Measurements from ENCODE around the gene MRPL30. TPM values are rescaled to one million over a fixed set of nuclear protein-coding genes. Genes with fewer than 3 reads are reported as not detected.

The MRPL30 gene
- total and polyA plus RNA-seq, 2 donors (not counting 1 experiment from before 2014, with no cell fraction given), result 4.7 to 18.5 TPM

- Histone ChIP-seq H3K9me3 (ENCODE audit: control extremely low read depth in 1 of 3, control insufficient read depth in 2 of 3, insufficient read depth in 1 of 3, low read length in 2 of 3) (no peaks in the 10 kb centered on the region), H3K4me3 (ENCODE audit: control extremely low read depth in 1 of 5, extremely low read depth in 1 of 5, insufficient read depth in 1 of 5, low read depth in 2 of 5, low read length in 4 of 5) (no peak overlapping the region), H3K4me2 (replicated peaks; ENCODE audit: low read depth, low read length, poor library complexity, severe bottlenecking) (no peak overlapping the region), H3K79me2 (ENCODE audit: control insufficient read depth, insufficient read depth, low read length) (peaks cover 28% of the 10 kb centered on the region), H3K36me3 (replicated peaks in 1 of 2; ENCODE audit: control extremely low read depth in 1 of 2, control insufficient read depth in 1 of 2, extremely low read depth in 1 of 2, insufficient read depth in 2 of 2, low read length in 1 of 2) (peaks cover 8 to 9% of the 10 kb centered on the region in 2 experiments), H3K27ac (ENCODE audit: low read length in 2 of 2) (peak overlapping the region in 1 of 2 donors; percentile 66), H3K4me1 (ENCODE audit: control insufficient read depth in 2 of 2, insufficient read depth in 2 of 2, low read length in 2 of 2) (peaks cover 21 to 22% of the 10 kb centered on the region in 2 donors), H3K27me3 (replicated peaks in 1 of 4; ENCODE audit: control extremely low read depth in 1 of 4, control insufficient read depth in 3 of 4, insufficient read depth in 4 of 4, low read length in 3 of 4) (no peaks in the 10 kb centered on the region), H4K20me1 (ENCODE audit: control insufficient read depth, insufficient read depth, low read length, poor library complexity, severe bottlenecking) (no peaks in the 10 kb centered on the region), H3K9ac (ENCODE audit: low read length) (no peak overlapping the region), H2AFZ (ENCODE audit: insufficient read depth, low read depth, low read length, poor library complexity, severe bottlenecking) (no peak overlapping the region)
- Mint-ChIP-seq H3K27me3 (no peaks in the 10 kb centered on the region), H3K4me3 (no peak overlapping the region), H3K4me1 (peaks cover 40% of the 10 kb centered on the region), H3K27ac (peak overlapping the region; percentile 46), H3K9me3 (ENCODE audit: insufficient read depth) (no peaks in the 10 kb centered on the region)
- intact Hi-C loops (cut with micrococcal nuclease), result loop anchor here (10.0 kb wide), 1 partner anchor 1085 kb away; no protein-coding TSS in a partner anchor
- TF ChIP-seq EZH2 (IDR thresholded peaks at IDR 0.05; ENCODE audit: borderline replicate concordance, insufficient read depth, low read depth, low read length, poor library complexity, severe bottlenecking) (no peak), CTCF (IDR thresholded peaks at IDR 0.05) (no peak)
- ChIA-PET POLR2A (no interaction called here), CTCF (no interaction called here)
- ATAC-seq (ENCODE audit: low read depth) (no peak), DNase-seq (no peak)
- no CpG with 5 or more reads among the region's 4 CpGs for WGBS (ENCODE audit: insufficient coverage)
Observed at GRCh38 chr2:99159594-99159993, 21.4 kb upstream of the MRPL30 start.

GRCh38 chr2:99166218-99166617 lies 14.8 kb upstream of the MRPL30 start:
- ChIA-PET POLR2A (interaction anchor here (0.7 to 1.2 kb wide), 2 partner anchors 11 to 758 kb away, joined by 3 to 4 read pairs; partner anchors contain the start of genes LIPT1 and TSGA10), CTCF (no interaction called here)
- H3K4me1 ChIP-seq (ENCODE audit: control insufficient read depth in 2 of 2, insufficient read depth in 2 of 2, low read length in 2 of 2), result no peaks in the 10 kb centered on the region
- no peak overlapping the region for H3K4me3 ChIP-seq (ENCODE audit: control extremely low read depth in 1 of 5, extremely low read depth in 1 of 5, insufficient read depth in 1 of 5, low read depth in 2 of 5, low read length in 4 of 5)
- H3K27ac ChIP-seq (ENCODE audit: low read length in 2 of 2), result peak overlapping the region in 1 of 2 donors; percentile 33
- Mint-ChIP-seq H3K9me3 (ENCODE audit: insufficient read depth) (no peaks in the 10 kb centered on the region), H3K27ac (no peak overlapping the region), H3K4me3 (no peak overlapping the region), H3K27me3 (no peaks in the 10 kb centered on the region), H3K4me1 (no peaks in the 10 kb centered on the region)
- WGBS (ENCODE audit: insufficient coverage), result 94% methylated on average over 2 of the region's 5 CpGs
- DNase-seq, result no peak
- no peaks in the 10 kb centered on the region for H4K20me1 ChIP-seq (ENCODE audit: control insufficient read depth, insufficient read depth, low read length, poor library complexity, severe bottlenecking)
- no peaks in the 10 kb centered on the region for H3K27me3 ChIP-seq (replicated peaks in 1 of 4; ENCODE audit: control extremely low read depth in 1 of 4, control insufficient read depth in 3 of 4, insufficient read depth in 4 of 4, low read length in 3 of 4)
- H3K79me2 ChIP-seq (ENCODE audit: control insufficient read depth, insufficient read depth, low read length), result no peaks in the 10 kb centered on the region
- intact Hi-C loops (cut with micrococcal nuclease), result no loop called here
- H2AFZ ChIP-seq (ENCODE audit: insufficient read depth, low read depth, low read length, poor library complexity, severe bottlenecking), result no peak overlapping the region
- H3K4me2 ChIP-seq (replicated peaks; ENCODE audit: low read depth, low read length, poor library complexity, severe bottlenecking), result no peak overlapping the region
- ATAC-seq (ENCODE audit: low read depth), result no peak
- no peaks in the 10 kb centered on the region for H3K9me3 ChIP-seq (ENCODE audit: control extremely low read depth in 1 of 3, control insufficient read depth in 2 of 3, insufficient read depth in 1 of 3, low read length in 2 of 3)
- peaks cover 17 to 49% of the 10 kb centered on the region in 2 experiments for H3K36me3 ChIP-seq (replicated peaks in 1 of 2; ENCODE audit: control extremely low read depth in 1 of 2, control insufficient read depth in 1 of 2, extremely low read depth in 1 of 2, insufficient read depth in 2 of 2, low read length in 1 of 2)
- H3K9ac ChIP-seq (ENCODE audit: low read length), result no peak overlapping the region
- TF ChIP-seq CTCF (IDR thresholded peaks at IDR 0.05), result no peak

Data from B cell (primary cell).